Measurements from ENCODE around the gene C1QTNF12.

The C1QTNF12 gene

GRCh38 chr1:1217621-1218523, 28.6 kb downstream of the C1QTNF12 start:
- TF ChIP-seq CTCF (IDR thresholded peaks at IDR 0.05; ENCODE audit: low read depth, low read length): no peak
- DNase-seq (ENCODE audit: extremely low read depth, low read depth): no peak

GRCh38 chr1:1216770-1217620, 29.5 kb downstream of the C1QTNF12 start:
- TF ChIP-seq CTCF (IDR thresholded peaks at IDR 0.05; ENCODE audit: low read depth, low read length): no peak
- DNase-seq (ENCODE audit: extremely low read depth, low read depth): no peak

- no peak for DNase-seq (ENCODE audit: extremely low read depth, low read depth)
- TF ChIP-seq CTCF (IDR thresholded peaks at IDR 0.05; ENCODE audit: low read depth, low read length): no peak
Measured at GRCh38 chr1:1215881-1216605, 30.5 kb downstream of the C1QTNF12 start.

GRCh38 chr1:1215080-1215676, 31.3 kb downstream of the C1QTNF12 start:
- TF ChIP-seq CTCF (IDR thresholded peaks at IDR 0.05; ENCODE audit: low read depth, low read length): no peak
- DNase-seq (ENCODE audit: extremely low read depth, low read depth): no peak

- TF ChIP-seq CTCF (IDR thresholded peaks at IDR 0.05; ENCODE audit: low read depth, low read length): no peak
- no peak for DNase-seq (ENCODE audit: extremely low read depth, low read depth)
Measured at GRCh38 chr1:1213345-1214265, 32.9 kb downstream of the C1QTNF12 start, which contains the start of gene TNFRSF4. TNFRSF4 (minus strand) TSS chr1:1214153; CDS start chr1:1214127, 26 bp downstream.

GRCh38 chr1:1212780-1213344, 33.7 kb downstream of the C1QTNF12 start:
- no peak for TF ChIP-seq CTCF (IDR thresholded peaks at IDR 0.05; ENCODE audit: low read depth, low read length)
- no peak for DNase-seq (ENCODE audit: extremely low read depth, low read depth)
